GM18873 (cell line): ENCODE data around the gene TNFRSF18.
"Not testable (repeated sequence)": the region's sequence is repeated elsewhere in the genome, so short reads cannot be mapped to it uniquely, and the experiment has no call there.

Source experiments
- ATAC-seq: cut with Tn5 transposase; IDR thresholded peaks from one replicate; pipeline ENCODE4 v1.9.1; 2021; ENCODE audit warnings: mild to moderate bottlenecking, moderate library complexity, moderate number of reproducible peaks; ENCODE audit not compliant: unreplicated experiment, low FRiP score

The TNFRSF18 gene, protein sequence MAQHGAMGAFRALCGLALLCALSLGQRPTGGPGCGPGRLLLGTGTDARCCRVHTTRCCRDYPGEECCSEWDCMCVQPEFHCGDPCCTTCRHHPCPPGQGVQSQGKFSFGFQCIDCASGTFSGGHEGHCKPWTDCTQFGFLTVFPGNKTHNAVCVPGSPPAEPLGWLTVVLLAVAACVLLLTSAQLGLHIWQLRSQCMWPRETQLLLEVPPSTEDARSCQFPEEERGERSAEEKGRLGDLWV

DNA sequence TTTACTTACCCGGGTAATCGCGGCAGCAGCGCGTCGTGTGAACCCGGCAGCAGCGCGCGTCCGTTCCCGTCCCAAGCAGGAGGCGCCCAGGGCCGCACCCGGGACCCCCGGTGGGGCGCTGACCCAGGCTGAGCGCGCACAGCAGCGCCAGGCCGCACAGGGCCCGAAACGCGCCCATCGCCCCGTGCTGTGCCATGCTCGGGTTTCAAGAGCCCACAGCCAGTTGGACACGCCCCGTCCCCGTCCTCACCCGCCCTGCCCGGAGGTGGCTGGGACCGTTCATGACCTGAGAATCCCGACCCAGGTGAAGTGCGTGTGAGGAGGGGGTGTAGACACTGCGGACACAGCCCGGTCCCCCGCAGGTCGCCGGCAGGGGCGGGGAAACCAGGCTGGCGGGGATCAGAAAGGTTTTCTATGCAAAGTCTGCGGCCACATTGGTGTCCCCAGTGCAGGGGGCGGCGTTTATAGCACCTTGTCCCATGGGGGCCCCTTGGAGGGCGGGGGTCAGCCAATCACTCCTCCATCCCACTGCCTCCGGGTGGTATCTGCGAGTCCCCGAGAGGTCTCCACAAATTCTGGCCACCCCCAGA, at the start of gene TNFRSF18:
TSS of gene TNFRSF18 (minus strand) at position 217 of the 590 bp plus-strand sequence. CDS start at position 196, 21 bp downstream.
- no peak for ATAC-seq

DNA sequence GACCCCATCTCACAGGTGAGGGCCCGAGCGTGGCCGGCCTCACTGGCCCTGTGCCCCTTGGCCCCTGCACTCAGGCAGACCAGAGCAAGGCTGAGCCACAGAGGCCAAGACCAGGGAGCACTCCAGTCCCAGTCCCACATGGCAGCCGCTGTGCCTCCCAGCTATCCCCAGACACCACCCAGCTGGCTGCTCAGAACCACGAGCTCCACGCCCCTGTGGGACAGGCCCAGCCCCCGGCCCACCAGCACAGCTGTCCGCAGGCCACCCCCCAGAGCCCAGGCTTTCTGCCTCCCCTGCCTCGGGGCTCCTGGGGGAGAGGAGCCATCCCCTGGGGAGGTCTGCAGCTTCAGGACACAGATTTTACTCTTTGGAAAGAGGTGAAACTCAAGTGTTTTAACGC, 49.2 kb upstream of the TNFRSF18 start:
- no peak for ATAC-seq

DNA sequence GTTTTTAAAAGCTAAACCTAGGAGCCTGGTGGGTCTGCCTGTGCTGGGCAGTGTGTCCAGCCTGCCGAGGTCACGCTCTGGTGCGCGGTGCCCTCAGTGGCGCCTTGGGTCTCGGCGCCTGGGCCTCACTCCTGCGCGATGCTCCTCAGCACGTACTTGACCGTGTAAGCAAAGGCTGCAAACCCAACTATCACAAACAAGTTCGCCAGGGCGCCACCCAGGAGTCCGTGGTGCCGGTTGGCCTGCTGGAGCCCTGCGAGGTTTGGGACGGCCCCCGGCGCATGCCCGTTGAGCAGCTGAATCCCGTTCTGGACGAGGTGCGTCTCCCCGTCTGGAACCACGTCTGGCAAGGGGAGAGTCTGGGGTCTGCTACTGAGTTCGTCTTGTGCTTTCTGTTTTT, 48.7 kb upstream of the TNFRSF18 start:
- no peak for ATAC-seq

DNA sequence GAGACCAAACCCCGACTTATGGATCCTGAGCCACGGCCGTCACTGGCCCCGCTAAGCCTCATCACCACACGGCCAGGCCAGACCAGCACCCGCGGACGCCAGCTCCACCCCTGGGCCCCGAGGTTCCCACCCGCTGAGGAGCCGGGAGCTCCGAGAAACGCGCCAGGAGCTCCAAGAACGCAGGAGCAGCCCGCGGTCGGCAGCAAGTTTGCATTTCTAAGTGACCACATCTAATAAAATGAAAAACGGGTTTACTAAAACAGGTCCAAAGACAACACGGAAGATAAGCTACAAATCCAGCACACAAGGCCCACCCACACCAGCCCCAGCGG, 48.2 kb upstream of the TNFRSF18 start:
- ATAC-seq, result no peak

DNA sequence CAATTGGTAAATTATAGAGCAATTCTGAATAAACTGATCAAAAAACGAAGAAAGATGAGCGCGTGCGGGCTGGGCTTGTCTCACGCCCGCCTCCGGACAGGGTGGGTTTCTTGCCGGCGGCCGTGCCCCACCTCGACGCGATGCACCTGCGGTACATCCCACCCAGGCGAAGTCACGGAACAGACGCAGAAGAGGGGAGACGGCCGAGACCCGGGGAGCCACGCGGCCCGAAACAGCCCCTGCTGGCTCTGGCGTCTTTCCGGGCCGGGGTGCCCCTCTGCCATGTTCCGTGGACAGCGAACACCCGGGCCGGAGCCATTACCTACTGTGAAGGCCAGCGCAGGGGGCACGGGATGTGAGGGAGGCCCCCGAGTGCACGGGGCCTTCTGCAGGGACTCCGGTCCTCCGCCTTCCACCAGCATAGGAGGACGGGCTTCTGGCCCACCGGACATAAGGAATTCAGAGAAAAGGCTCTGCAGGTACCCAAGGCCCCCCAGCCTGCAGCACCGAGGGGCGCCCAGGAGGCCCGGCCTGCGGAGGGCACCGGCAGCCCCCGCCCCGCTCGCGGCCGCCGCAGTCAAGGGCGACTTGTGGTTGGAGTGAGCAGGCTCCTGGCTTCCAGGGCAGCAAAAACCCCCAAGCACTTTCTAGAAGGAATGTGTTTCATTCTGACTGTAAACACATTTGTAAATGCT, 47.7 kb upstream of the TNFRSF18 start:
- ATAC-seq, result no peak

DNA sequence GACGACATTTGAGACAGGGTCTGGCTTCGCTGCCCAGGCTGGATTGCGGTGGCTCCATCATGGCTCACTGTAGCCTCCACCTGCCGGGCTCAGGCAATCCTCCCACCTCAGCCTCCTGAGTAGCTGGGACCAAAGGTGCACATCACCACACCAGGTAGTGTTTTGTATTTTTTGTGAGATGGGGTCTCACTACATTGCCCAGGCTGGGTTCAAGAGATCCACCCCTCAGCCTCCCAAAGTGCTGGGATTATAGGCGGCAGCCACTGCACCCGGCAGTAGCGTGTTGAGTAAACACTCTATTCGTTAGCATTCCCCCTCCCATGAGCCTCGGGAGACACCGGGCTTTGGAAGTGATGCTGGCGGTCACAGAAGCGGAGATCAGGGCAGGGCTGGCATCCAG, 46.9 kb upstream of the TNFRSF18 start:
- ATAC-seq, result no peak

DNA sequence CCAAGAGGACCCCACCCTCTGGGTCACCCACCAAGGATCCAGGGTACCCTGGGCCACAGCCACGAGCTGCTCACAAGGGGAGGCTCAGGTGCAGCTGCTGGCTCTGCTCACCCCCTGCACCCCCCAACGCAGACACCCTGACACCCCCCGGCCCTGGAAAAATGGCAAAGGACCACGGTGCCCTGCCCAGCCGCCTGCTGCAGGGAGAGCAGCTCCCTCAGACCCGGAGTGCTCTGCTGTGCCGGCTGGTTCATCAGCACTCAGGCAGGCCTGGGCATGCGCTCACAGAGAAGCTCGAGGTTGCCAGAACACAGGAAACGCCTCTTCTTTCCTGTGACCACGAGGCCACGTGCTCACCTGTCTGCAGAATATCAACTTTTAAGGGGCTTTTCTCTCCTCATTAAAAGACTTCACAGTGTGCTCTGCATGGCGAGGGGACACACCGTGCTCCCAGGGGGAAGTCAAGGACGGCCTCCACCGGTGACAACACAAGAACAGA, 44.4 kb upstream of the TNFRSF18 start:
- no peak for ATAC-seq

DNA sequence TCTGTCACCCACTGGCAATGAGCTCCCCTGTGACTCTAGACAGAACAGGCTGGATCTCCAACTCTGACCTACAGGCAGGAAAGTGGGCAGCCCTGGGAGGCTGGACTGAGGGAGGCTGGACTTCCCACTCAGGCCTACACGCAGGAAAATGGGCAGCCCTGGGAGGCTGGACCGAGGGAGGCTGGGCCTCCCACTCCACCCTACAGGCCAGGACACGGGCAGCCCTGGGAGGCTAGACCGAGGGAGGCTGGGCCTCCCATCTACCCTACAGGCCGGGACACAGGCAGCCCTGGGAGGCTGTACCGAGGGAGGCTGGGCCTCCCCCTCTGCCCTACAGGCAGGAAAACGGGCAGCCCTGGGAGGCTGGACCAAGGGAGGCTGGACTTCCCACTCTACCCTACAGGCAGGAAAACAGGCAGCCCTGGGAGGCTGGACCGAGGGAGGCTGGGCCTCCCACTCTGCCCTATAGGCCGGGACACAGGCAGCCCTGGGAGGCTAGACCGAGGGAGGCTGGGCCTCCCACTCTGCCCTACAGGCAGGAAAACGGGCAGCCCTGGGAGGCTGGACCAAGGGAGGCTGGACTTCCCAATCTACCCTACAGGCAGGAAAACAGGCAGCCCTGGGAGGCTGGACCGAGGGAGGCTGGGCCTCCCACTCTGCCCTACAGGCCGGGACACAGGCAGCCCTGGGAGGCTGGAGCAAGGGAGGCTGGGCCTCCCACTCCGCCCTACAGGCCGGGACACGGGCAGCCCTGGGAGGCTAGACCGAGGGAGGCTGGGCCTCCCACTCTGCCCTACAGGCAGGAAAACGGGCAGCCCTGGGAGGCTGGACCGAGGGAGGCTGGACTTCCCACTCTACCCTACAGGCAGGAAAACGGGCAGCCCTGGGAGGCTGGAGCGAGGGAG, 41.9 kb upstream of the TNFRSF18 start:
- ATAC-seq, result not testable (repeated sequence)

DNA sequence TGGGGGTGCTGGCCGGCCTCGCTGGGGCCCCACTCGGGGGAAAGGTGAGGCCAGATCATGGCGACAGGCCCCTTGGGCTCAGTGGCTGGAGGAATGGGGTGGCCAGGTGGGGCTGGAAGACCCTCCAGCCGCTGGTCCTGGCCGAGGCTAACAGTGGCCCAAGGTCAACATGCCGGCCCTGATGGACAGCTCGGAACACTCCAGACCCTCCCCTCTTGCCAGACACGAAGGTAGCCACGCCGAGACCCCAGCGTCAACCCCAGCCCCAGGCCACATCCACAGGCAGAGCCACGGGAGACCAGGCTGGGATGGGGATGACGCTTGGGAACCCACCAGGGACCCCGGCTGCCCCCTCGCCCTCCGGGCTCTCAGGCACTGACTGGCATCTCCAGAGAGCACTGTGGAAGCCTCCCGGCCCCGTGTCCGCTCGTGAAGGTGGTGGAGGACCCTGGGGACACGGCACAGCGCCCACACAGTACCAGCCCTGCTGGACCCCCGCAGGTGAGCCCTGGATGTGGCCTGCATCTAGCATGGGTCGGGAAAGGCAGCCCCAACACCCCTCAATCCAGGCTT, 41.0 kb upstream of the TNFRSF18 start:
- ATAC-seq, result no peak

DNA sequence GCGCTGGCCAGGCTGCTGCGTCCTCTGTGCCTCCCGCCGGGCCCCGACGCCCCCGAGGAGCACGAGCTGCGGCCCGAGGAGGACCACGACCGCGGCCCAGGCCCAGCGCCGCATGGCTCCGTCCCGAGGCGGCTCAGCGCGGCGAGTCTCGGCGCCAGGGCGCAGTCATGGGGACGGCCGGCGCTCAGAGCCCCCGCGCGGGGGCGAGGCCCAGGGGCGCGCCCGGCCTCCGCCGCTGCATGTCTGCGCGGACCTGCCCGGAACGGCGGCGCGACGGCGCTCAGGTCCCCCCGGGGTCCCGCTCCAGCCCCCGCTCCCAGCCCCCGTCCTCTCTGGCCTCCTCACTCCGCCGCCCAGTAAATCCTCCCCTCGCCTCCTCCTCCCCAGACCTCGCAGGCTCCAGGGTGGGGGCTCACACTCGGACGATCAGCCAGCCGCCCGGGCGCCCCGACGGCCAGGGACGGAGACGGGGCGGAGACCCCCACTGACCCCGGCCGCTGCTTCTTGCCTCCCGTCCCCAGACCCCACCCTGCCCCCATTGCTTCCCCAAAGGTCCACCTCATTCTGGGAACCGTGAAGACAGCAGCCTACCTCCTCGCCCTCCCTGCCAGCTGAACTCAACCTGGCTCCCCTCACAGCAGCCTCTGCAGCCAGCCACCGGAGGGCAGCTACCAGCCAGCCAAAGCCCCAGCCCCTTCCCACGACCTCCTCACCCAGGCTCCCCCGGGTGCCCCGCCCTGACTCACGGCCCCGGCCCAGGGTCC, 40.4 kb upstream of the TNFRSF18 start, which contains the start of gene C1QTNF12:
TSS of gene C1QTNF12 (minus strand) at position 146 of the 764 bp plus-strand sequence. CDS start at position 114, 32 bp downstream.
- ATAC-seq, result no peak

DNA sequence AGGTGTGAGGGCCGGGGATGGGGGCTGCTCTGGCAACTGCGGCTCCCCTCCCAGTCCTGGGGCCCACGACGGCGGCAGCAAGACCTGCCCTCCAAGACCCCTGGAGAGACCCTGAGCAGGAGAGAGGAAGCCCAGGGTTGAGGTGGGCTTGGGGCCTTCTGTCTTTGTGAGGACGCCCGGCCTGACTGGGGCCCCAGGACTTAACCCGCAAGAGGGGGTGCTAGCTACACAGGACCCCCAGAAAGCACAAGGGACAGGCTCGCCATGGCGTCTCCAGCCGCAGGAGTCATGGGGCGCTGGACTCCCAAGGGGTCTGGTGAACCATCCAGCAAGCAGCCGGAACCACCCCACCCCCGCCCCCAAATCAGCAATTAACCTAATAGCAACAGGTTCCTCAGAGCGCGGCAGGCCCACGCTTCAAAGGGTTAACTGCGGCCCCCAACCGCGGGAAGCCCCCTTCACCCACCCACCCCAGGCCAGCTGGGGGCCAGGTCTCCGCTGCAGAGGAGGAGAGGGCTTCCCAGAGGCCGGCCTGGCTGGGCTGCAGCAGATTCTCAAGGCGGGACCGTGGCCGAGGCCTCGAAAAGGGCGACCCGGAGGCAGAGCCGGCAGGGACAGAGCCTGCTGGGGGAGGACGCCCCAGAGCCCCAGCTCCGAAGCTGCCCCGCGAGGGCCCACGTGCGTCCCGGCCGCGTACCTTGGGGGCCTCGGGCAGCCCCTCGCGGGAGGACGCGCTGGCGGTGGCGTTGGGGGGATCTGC, 39.6 kb upstream of the TNFRSF18 start:
- no peak for ATAC-seq

DNA sequence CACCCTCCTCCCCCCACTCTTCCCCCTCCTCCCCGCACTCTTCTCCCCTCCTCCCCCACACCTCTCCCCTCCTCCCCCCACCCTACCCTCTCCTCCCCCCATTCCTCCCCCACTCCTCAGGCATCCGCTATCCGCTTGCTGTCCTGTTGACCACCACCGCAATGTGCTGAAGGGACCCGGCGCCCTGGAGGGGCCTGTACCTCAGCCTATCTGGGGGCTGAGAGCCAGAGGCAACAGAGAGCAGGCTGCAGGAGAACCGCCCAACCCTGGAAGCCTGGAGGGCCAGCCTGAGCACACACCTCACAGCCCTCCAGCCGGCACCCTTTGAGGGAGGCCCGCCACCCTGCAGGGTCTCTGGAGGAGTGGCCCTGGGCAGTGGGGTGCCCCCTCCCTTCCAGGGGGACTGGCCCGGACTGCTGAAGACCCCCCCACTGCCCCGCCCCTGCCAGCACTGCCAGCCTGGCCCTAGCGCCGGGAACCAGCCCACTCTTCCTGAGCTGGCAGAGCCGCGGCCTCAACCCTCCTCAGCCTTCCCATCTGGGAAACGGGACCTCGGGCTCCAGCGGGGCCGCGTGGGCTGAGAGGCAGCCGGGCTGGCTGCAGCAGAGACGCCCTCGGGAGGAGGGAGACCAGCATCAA, 38.9 kb upstream of the TNFRSF18 start:
- no peak for ATAC-seq

DNA sequence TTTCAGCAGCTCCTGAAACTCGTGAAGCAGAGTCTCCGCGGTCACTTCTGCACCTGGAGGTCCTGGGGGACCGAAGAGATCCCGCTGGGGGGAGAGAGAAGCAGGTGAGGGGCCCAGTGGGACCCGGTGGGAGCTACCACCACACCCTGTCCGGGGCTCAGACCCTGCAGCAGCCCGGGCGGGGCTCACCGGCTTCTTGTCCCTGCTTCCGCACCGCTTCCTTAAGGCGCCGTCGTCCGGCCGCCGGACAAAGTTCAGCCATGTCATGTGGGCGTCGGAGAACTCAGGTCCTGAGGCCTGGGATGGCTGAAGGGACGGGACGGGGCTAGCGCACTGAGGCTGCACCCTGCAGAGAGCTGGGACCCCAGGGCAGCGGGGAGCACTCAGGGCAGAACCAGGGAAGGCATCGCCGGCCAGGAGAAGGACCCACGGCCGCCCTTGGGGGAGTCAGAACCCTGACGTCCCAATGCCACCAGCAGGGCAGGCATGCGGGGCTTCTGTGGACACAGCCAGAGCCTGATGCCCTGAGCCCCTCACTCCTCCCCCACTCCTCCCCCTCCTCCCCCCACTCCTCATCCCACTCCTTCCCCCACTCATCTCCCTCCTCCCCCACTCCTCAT, 37.9 kb upstream of the TNFRSF18 start:
- no peak for ATAC-seq

DNA sequence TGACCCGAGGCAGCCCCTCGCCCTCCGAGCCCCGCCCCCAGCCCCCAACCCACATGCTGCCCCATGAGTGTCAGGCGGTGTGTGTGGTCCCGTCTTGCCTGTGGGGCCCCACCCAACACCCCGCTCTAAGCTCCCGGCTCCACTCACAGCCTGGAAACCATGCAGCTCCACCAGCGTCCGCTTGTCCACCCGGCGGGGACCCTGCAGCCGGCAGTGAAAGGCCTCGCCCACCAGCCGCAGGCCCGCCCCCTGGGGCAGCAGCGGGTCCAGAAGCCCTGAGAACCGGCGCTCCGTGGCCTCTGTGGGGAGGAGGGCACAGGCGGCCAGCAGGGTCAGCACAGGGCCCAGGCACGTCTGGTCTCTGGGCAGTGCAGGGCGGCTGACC, 37.4 kb upstream of the TNFRSF18 start:
- no peak for ATAC-seq

DNA sequence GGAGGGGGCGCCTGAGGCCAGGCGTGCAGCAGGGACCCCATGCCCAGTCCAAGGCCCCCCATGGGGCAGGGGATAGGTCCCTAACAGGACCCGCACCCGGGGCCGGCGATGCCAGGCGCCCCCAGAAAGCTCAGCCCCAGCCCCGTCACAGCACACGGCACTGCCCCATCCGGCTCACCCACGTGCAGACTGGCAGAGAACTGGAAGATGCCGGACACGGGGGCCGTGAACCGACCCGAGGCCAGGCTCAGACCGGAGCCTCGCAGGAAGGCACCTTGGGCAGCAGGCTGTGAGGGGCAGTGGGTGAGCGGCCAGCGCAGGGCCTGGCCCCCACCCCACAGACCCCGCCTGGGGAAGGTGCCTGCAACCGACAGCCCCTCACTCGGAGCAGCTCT, 36.9 kb upstream of the TNFRSF18 start:
- no peak for ATAC-seq

DNA sequence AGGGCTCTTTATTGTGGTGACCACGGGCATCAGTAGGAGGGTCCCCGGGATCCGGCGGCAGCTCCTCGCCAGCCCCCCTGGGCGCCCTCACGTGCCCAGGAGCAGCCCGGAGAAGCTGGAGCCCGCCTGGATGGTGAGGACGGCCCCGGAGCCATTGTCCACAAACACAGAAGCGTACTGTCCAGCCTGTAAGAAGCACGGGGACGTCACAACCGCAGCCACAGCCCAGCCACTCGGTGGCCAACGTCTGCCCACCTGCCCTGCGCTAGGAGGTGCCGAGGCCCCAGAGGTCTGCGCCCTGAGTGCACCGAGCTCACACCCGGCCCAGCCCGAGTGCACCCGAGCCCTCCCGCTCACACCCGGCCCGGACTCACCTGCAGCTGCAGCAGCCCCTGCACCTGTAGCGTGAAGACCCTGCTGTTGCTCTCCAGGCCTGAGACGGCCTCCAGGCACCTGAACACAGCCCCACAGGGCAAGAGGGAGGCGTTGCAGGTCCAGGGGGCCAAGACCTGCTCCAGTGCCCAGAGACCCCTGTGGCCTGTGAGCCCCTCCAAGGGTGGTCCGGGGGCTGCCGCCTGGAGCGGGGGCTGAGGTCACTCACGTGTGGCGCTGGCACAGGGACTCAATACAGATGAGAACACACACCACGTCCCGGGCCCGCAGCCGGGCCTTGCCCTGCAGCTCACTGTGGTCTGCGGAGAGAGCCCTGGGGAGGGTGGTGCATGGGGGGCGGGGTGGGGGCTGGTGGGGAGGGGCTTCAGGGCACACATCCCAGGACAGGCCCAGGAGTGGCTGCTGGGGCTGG, 36.3 kb upstream of the TNFRSF18 start:
- ATAC-seq, result no peak

DNA sequence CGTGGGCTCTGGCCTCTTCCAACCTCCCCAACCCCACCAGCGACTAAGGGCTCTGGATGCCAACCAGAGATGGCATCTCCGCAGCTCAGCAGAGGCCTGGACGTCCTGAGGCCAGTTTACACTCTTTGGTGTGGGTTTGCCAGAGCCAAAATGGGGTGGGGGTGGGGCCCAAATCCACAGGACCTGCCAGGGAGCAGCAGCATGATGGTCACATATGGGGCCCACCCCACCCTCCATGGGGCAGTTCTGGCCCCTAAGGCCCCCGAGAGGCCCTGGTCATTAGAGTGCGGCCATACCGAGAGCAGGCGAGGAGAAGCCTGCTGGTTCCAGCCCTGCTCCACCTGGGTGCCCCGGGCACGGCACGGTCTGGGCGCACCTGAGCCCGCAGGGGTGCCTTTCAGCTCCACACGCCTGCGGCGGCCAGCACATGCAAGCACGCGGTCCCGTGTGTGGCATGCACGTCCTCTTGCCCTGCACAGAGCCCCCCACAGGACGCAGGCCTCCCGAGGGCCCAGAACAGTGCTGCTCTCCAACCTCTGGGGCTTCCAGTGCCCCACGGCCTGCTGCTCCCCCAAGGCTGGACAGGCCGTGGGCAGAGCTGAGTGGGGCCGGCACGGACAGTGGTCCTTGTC, 35.3 kb upstream of the TNFRSF18 start:
- no peak for ATAC-seq
